ENCODE data around the gene PJA2. TPM values are rescaled to one million over a fixed set of nuclear protein-coding genes. Genes with fewer than 3 reads are reported as not detected.

PJA2 gene
- total and polyA plus RNA-seq, 9 of the 15 experiments (the other 6 are each of a cell fraction or from before 2014, with no cell fraction given), result 25.1 to 82.1 (median 50.1) TPM

- H3K27ac ChIP-seq (ENCODE audit: extremely low read depth, low read depth, low read length), result no peak overlapping the region
- CTCF ChIA-PET (ENCODE audit: low intra/inter-chr PET ratio), result no interaction called here
Measured at GRCh38 chr5:109310315-109310714, 99.5 kb downstream of the PJA2 start.

More at GRCh38 chr5:109310315-109310714, 99.5 kb downstream of the PJA2 start:
- in situ Hi-C loops (cut with MboI), result no loop called here
- FAIRE-seq (no peak), DNase-seq (ENCODE audit: extremely low read depth in 1 of 4, low spot score in 3 of 4) (no peak), ATAC-seq (no peak)
- POLR2A ChIA-PET, result interaction anchor here (0.7 kb wide), 1 partner anchor 114 kb away, joined by 3 read pairs; no protein-coding TSS in a partner anchor
- BruUV-seq (replicated peaks), result no TSS peak
- peaks cover 17 to 23% of the 10 kb centered on the region in 2 experiments for H3K27me3 ChIP-seq (ENCODE audit: control insufficient read depth in 2 of 2, insufficient read depth in 2 of 2, low read length in 2 of 2)
- WGBS (ENCODE audit: insufficient coverage, low coverage, missing lambda C conversion rate), result 0% methylated on average over 3 of the region's 3 CpGs
- H3K79me2 ChIP-seq (ENCODE audit: control insufficient read depth, insufficient read depth, low read length), result no peaks in the 10 kb centered on the region
- H3K9me3 ChIP-seq (replicated peaks; ENCODE audit: control insufficient read depth, insufficient read depth, low read depth, low read length), result no peaks in the 10 kb centered on the region
- H3K9ac ChIP-seq (ENCODE audit: insufficient read depth in 1 of 2, low read depth in 2 of 2, low read length in 2 of 2), result no peak overlapping the region
- H3K36me3 ChIP-seq (ENCODE audit: control insufficient read depth, insufficient read depth, low read length), result no peaks in the 10 kb centered on the region
- H3K4me1 ChIP-seq (replicated peaks in 1 of 2; ENCODE audit: control insufficient read depth in 2 of 2, insufficient read depth in 2 of 2, low read length in 2 of 2), result no peaks in the 10 kb centered on the region
- TF ChIP-seq ZNF639 (CRISPR knock-in tag; conservative IDR thresholded peaks at IDR 0.05 in 1 of 2, IDR thresholded peaks at IDR 0.05 in 1 of 2) (no peak), HDAC3 (IDR thresholded peaks at IDR 0.05; ENCODE audit: borderline replicate concordance, partially characterized antibody) (no peak), AFF1 (IDR thresholded peaks at IDR 0.05; ENCODE audit: low read depth in 1 of 2, partially characterized antibody in 2 of 2) (no peak), RBBP5 (IDR thresholded peaks at IDR 0.05; ENCODE audit: borderline replicate concordance, insufficient read depth, low read length, poor library complexity, severe bottlenecking) (no peak), ERF (CRISPR knock-in tag; IDR thresholded peaks at IDR 0.05) (no peak), ZFP1 (CRISPR knock-in tag; IDR thresholded peaks at IDR 0.05) (no peak), NFATC3 (IDR thresholded peaks at IDR 0.05) (no peak), SMAD4 (CRISPR knock-in tag; conservative IDR thresholded peaks at IDR 0.05) (no peak), ZNF507 (tag; conservative IDR thresholded peaks at IDR 0.05) (no peak), SAFB2 (IDR thresholded peaks at IDR 0.05; ENCODE audit: borderline replicate concordance, low read depth, low read length, severe bottlenecking) (no peak), SNIP1 (IDR thresholded peaks at IDR 0.05; ENCODE audit: low read depth) (no peak), MEF2A (IDR thresholded peaks at IDR 0.05; ENCODE audit: control insufficient read depth, low read depth, low read length) (no peak), ZZZ3 (IDR thresholded peaks at IDR 0.05) (no peak), U2AF2 (optimal IDR thresholded peaks at IDR 0.05; ENCODE audit: low read depth, low read length) (no peak), ZBTB26 (CRISPR knock-in tag; IDR thresholded peaks at IDR 0.05) (no peak)
- no peak overlapping the region for H3K4me2 ChIP-seq (ENCODE audit: insufficient read depth, low read length)
- intact Hi-C loops (cut with micrococcal nuclease), result no loop called here
- H2AFZ ChIP-seq (ENCODE audit: low read depth, low read length), result no peak overlapping the region
- no peaks in the 10 kb centered on the region for H3K9me1 ChIP-seq (ENCODE audit: control insufficient read depth, insufficient read depth, low read length)
- H3K4me3 ChIP-seq, result no peak overlapping the region
- no peaks in the 10 kb centered on the region for H4K20me1 ChIP-seq (replicated peaks; ENCODE audit: control insufficient read depth, insufficient read depth, low read length)
